Endothelial cell of umbilical vein (primary cell): ENCODE measurements around the gene EHF.

ENCODE experiments used
- CTCF ChIP-seq, 2 donors: IDR thresholded peaks; 1 replicate in 1 of 2; 2 replicates in 1 of 2; pipeline ENCODE4 v1.5.1; 2011; ENCODE audit warnings: low read length in 2 of 2, mild to moderate bottlenecking in 2 of 2, moderate library complexity in 2 of 2, control low read depth in 1 of 2, inconsistent platforms in 1 of 2, low read depth in 1 of 2; ENCODE audit not compliant: insufficient read depth in 1 of 2; ENCODE audit errors: extremely low read depth in 1 of 2
- EZH2 ChIP-seq: IDR thresholded peaks from 2 replicates; pipeline ENCODE4 v1.6.1; 2012; ENCODE audit warnings: borderline replicate concordance, low read depth, mild to moderate bottlenecking, moderate library complexity, low read length, inconsistent platforms; ENCODE audit not compliant: severe bottlenecking
- FOS ChIP-seq: IDR thresholded peaks from 2 replicates; pipeline ENCODE4 v1.6.1; 2011; ENCODE audit warnings: mild to moderate bottlenecking, low read length, moderate library complexity, borderline replicate concordance; ENCODE audit not compliant: insufficient read depth
- JUN ChIP-seq: IDR thresholded peaks from 2 replicates; pipeline ENCODE4 v1.6.1; 2011; ENCODE audit warnings: borderline replicate concordance, low read depth; ENCODE audit not compliant: insufficient read length, insufficient read depth
- MAX ChIP-seq: IDR thresholded peaks from 2 replicates; pipeline ENCODE4 v1.6.1; 2011; ENCODE audit not compliant: insufficient read depth, insufficient read length
- MYC ChIP-seq: IDR thresholded peaks from one replicate; pipeline ENCODE4 v1.6.1; 2011; ENCODE audit warnings: mild to moderate bottlenecking, low read depth, low read length
- POLR2A ChIP-seq: IDR thresholded peaks from 2 replicates; pipeline ENCODE4 v1.6.1; 2012; ENCODE audit warnings: low read depth, mild to moderate bottlenecking, control low read depth, low read length
- POLR2AphosphoS5 ChIP-seq: IDR thresholded peaks from 2 replicates; pipeline ENCODE4 v1.6.1; 2012; ENCODE audit warnings: low read depth, mild to moderate bottlenecking, control low read depth, low read length, moderate library complexity; ENCODE audit not compliant: insufficient read depth

- TF ChIP-seq MAX (no peak), CTCF (IDR thresholded peaks at IDR 0.05; ENCODE audit: extremely low read depth in 1 of 2, insufficient read depth in 1 of 2, low read depth in 1 of 2, low read length in 2 of 2) (no peak), MYC (no peak), POLR2AphosphoS5 (no peak), POLR2A (no peak), FOS (no peak), JUN (no peak), EZH2 (no peak)
Observed at GRCh38 chr11:34625576-34625975, 4.7 kb downstream of the EHF start.
